Stimulated activated CD8-positive, alpha-beta memory T cell treated with anti-CD3 and anti-CD28 coated beads, Interleukin-4, amount 100 ng/mL, for 24 hours (primary cell): ENCODE measurements around the gene CNTN4.

Source experiments
- DNase-seq: peaks from one replicate; pipeline ENCODE4 v3.0.0-alpha.2; 2020; ENCODE audit warnings: low read depth

CNTN4 gene

DNA sequence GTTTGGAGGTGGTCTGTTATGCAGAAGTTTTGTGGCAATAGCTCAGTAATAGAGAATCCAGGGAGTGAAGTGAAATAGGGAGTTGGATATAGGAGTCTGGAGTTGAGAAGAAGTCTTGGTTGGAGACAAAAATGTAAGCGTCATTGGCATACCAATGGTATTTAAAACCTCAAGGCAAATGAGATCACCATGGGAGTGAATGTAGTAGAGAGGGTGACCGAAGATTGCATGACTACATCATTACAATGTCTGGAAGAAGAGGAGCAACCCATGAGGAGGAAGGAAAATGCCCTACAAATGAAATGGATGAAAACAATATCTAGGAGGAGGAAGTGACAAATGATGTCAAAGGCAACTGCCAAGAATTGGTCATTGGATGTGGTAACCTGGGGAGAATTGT is 54.4 kb downstream of the CNTN4 start:
- no peak for DNase-seq

DNA sequence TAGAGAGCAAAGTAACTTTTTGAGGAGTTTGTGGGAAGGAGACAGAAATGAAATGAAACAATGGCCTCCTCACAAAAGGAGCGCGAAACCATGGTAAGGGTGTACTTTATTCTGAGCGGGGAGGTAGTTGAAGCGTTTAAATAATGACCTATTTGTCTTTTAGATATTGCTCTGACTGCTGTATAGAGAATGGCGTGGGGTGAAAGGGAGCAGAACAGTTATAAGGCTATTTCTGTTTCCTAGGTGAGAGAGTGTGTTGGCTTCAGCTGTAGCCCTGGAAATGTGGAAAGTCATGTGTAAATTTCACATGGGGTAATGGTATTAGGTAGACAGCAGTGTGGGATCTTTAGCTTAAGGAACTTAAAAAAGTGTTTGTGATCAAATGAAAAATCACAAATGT is 54.9 kb downstream of the CNTN4 start:
- no peak for DNase-seq

- DNase-seq: no peak
Observed at GRCh38 chr3:2154621-2155020, 56.0 kb downstream of the CNTN4 start.

DNA sequence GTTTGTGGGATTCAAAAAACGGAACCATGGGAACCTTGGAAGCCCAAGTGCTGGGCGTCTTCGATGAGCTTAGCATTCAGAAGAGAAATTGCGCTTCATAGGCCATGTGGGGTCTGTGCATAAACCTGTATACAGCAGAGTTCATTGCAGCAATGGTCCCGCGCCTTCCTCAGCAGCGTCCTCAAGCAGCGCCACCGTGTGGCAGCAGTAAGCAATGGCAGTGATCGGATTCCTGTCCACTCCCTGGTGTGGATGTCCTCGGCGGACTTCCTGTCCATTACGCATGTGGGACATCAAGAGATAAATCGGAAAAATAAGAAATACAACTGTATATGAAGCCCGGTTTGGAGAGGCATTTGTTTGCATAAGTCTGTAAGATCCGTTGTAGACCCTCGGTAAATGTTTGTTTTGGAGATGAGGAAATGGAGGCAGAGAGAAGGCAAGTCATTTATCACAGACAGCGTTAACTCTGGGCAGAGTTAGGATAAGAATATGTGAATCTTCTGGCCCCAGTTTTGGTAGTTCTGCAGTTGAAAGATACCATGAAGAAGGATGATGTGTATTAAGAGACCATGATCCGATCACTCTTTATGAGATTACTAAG is 57.7 kb downstream of the CNTN4 start:
- no peak for DNase-seq

DNA sequence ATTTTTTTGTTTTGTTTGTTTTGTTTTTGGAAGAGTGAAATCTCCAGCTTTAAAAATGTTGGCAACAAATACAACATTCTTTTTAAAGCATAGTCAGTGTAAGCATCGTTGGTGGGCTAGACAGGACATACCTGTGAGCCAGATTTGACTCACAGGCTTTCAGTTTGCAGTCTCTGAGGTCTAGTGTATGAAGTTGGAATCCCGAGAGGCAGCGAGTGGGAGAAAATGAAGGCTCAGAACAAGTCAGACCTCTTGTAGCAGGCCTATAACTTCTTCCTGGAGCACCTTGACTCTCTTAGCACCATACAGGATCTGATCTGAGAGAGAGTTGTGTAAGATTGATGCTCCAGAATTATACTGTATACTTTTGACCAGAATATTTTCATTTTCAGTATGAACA is 60.2 kb downstream of the CNTN4 start:
- DNase-seq: no peak

GRCh38 chr3:2166552-2166951 is 67.9 kb downstream of the CNTN4 start:
- DNase-seq: no peak

- DNase-seq: no peak
Observed at GRCh38 chr3:2172561-2173171, 74.0 kb downstream of the CNTN4 start.

GRCh38 chr3:2180634-2181033 is 82.0 kb downstream of the CNTN4 start:
- no peak for DNase-seq

DNA sequence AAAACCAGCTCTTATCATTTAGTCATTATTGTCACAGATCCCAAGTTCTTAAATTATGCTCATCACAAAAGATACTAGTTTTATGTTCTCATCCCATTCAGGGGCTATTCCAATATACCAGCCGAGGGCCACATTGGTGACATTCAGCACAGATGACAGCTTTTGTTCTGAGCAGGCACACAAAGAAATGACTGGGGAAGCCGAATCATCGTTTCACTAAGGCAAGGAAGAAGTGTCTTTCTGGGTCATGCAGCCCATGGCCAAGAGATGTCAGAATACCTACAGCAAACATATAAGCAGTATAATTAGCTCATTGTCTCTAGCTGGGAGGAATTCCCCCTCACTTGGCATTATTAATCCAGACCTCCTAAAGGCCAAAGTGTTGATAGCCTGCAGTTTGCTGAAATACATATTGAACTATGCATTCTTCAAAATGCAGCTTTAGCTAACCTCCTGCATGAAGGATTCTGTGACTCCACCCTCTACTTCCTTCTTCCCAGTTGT is 100.2 kb downstream of the CNTN4 start:
- DNase-seq: no peak

DNA sequence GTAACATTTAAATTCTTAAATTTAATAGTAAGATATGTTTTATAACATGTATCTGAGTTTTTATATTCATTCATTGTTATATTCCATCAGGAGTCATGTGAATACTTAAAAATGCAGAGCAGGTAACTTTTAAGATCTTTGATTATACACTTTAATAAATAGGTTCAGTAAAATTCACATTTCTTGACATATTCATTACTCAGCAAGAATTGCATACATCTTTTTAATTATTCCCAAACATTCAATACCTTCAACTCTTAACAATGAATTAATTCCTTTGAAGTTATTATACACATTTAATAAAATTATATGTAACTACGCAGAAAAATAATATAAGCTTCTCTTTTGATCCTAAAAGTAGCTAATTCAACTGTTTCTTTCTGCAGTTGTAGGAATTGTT is 105.4 kb downstream of the CNTN4 start:
- DNase-seq: no peak

DNA sequence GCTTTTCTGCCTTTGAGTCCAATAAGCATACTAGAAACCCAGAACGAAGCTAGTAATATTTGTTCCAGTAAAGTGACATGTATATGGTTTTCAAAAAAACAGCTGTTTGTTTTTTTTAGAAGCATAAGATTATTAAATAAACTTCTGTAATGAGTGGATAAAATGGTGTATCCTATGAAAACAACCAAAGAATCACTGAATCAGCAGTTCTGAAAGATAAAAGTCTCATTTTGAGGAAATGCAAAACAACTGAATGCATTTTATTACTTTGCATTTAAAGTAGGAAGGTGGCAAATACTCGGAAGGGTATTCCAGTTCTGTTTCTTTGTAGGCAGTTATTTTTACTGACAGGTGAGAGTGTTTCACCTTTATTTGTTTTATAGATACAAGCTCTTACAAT is 107.0 kb downstream of the CNTN4 start:
- no peak for DNase-seq

DNA sequence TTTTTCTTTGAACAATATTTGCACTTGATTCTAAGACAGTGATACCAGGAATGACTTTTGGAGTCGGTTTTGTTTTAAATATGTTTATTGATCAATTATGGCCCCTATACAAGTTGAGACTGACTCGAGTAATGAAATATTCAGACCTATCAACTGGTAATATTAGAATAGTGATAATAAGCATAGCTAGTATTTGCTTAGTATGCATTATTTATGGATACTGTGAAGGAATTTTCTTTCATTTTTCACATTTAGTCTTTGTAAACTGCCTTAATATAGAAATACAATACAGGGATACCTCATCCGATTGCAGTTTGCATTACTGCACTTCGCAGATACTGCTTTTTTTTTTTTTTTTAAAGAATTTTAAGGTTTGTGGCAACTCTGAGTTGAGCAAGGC is 107.9 kb downstream of the CNTN4 start:
- DNase-seq: no peak

GRCh38 chr3:2211568-2211967 is 112.9 kb downstream of the CNTN4 start:
- DNase-seq: no peak

- no peak for DNase-seq
Observed at GRCh38 chr3:2212206-2212605, 113.5 kb downstream of the CNTN4 start.

GRCh38 chr3:2218375-2218774 is 119.7 kb downstream of the CNTN4 start:
- no peak for DNase-seq

DNA sequence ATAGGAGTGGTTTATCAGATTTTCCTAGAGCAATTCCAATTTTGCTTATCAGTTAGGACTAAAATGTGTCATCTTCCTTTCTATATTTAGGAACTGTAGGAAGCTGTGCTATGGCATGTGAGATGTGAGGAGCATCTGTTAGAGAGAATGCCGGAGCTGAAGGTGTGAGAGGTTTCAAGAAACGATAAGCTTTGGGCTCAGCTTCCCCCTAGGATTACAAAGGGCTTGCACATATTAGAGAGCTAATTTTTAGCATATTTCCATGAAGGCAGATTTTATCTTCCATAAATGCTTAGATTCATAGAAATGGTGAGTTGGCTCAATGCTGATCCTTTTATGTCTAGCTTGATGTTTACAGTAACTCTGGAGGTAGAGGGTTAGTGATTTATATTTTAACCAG is 120.2 kb downstream of the CNTN4 start:
- no peak for DNase-seq

- DNase-seq: no peak
Observed at GRCh38 chr3:2236203-2236602, 137.5 kb downstream of the CNTN4 start.

- DNase-seq: no peak
Observed at GRCh38 chr3:2244137-2244536, 145.5 kb downstream of the CNTN4 start.

DNA sequence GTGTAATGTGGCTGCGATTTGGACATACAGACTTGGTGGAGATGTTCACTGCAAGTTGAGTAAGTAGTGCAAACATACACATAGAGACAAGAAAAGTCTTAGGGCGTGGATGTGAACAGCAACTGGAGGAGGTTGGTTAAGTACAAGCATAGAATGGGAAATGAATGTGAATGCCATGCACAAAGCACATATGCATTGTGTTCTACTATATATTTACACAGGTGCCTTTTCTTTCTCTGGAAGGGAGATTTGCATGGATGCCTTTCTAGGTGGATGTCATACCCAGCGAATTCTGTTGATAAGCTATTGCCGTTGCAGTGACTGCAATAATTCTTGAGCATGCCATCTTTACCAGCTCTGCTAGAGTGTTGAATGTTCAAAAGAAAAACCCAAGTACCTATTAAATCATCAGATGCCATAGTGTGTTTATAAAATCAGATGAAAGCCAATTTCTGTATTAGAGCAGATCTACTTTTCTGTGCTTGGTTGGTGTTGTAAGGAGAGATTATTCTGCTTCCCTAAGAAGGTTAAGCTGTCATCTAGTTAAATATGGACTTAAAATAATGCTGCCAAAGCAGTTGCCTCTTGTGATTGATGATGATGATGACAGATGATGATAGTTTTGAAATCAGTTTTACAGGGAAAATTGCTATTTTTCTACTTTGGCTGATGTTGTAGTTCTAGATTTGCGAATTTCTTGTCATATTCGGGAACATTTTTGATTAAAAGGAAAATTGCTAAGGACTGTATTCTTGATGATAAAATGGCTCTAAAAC is 148.4 kb downstream of the CNTN4 start:
- DNase-seq: no peak

GRCh38 chr3:2247831-2248230 is 149.2 kb downstream of the CNTN4 start:
- DNase-seq: no peak

DNA sequence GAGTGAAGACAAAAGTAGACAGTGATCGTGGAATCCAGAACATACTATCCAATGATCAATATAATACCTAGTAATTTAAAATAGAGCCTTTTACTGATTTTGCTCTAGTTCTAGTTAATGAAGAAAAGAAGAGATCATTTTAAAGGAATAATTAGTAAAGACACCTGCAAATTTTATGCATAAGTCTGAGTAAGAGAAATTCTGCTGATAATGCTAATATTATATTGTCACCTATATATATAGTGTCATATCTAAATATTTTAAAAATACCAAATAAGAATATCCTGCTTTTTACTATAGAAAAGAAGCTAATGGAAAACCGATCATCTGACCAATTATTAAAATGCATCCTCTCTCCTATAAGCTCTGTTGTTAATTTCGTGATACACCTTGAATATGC is 152.1 kb downstream of the CNTN4 start:
- no peak for DNase-seq

DNA sequence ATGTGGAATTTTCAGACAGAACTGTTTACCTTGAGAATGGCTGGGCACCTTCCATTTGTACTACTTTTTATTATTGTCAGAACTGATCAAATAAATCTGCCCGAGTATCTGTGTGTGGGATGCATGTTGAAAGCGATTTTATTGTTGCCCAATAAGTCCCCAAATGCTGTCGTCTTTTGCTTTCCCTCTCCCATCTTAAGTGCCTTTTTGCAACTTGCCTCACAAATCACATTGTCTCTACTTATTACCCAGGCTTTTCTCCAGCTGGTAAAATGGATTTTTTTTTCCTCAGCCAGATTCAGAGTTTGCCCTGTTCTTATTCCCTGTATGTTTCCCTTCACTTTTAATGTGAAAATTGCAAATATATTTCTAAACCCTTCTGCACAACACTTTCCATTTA is 163.1 kb downstream of the CNTN4 start:
- DNase-seq: no peak

DNA sequence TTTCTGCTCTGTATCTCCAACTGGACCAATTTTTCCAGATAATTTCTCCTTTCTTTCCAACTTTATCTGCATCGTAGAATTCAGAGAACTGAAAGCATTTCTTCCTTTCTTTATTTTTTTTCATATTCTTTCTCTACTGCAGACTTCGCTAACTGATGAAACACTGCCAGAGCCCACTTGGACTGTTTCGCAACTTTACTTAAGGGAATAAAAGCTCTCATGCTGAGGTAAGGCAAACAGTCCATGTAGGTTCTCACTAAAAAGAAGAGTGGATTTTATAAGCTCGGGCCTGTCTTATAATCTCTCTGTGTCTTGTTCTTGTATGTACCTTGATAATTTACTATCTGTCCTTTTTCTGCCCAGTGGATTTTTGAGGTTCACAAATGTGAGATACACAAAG is 163.5 kb downstream of the CNTN4 start:
- no peak for DNase-seq
